T-helper 1 cell (primary cell): ENCODE results near the gene SULT1A1.
"Not testable (repeated sequence)": the region's sequence is repeated elsewhere in the genome, so short reads cannot be mapped to it uniquely, and the experiment has no call there.

Experiments
- DNase-seq, 5 donors: peaks; one replicate each; pipeline ENCODE4 v3.0.0-alpha.2; 2012 to 2020

Gene SULT1A1

GRCh38 chr16:28589930-28590329, 19.9 kb downstream of the SULT1A1 start:
- no peak for DNase-seq

- DNase-seq: no peak
These were observed 20.8 kb downstream of the SULT1A1 start for GRCh38 chr16:28589069-28589468.

- no peak for DNase-seq
These were observed 22.5 kb downstream of the SULT1A1 start for GRCh38 chr16:28587386-28587785.

- no peak for DNase-seq
These were observed 23.4 kb downstream of the SULT1A1 start for GRCh38 chr16:28586466-28586865.

GRCh38 chr16:28585674-28586073, 24.2 kb downstream of the SULT1A1 start:
- DNase-seq: no peak

- DNase-seq: no peak
These were observed 29.0 kb downstream of the SULT1A1 start for GRCh38 chr16:28580726-28581315.

GRCh38 chr16:28575446-28576109, 34.3 kb downstream of the SULT1A1 start:
- DNase-seq: no peak

GRCh38 chr16:28574925-28575324, 34.9 kb downstream of the SULT1A1 start:
- no peak for DNase-seq

- no peak for DNase-seq
These were observed 35.8 kb downstream of the SULT1A1 start for GRCh38 chr16:28573738-28574718.

- no peak for DNase-seq
These were observed 36.9 kb downstream of the SULT1A1 start for GRCh38 chr16:28572696-28573510.

- no peak for DNase-seq
These were observed 39.7 kb downstream of the SULT1A1 start for GRCh38 chr16:28569968-28570752.

GRCh38 chr16:28569021-28569420, 40.8 kb downstream of the SULT1A1 start:
- DNase-seq: no peak

- DNase-seq: no peak
These were observed 42.6 kb downstream of the SULT1A1 start for GRCh38 chr16:28567292-28567691.

- not testable (repeated sequence) for DNase-seq
These were observed 43.5 kb downstream of the SULT1A1 start for GRCh38 chr16:28566233-28566925.

- no peak for DNase-seq
These were observed 46.6 kb downstream of the SULT1A1 start for GRCh38 chr16:28563218-28563617.

GRCh38 chr16:28562199-28562598, 47.6 kb downstream of the SULT1A1 start:
- no peak for DNase-seq

- DNase-seq: no peak
These were observed 48.2 kb downstream of the SULT1A1 start for GRCh38 chr16:28561557-28562187.

GRCh38 chr16:28558456-28558855, 51.4 kb downstream of the SULT1A1 start:
- DNase-seq: no peak

GRCh38 chr16:28556914-28557320, 52.9 kb downstream of the SULT1A1 start:
- no peak for DNase-seq

- DNase-seq: peak in 1 of 5 donors; percentile 27
These were observed 54.3 kb downstream of the SULT1A1 start for GRCh38 chr16:28555561-28555960.
